Embryonic facial prominence (tissue), 1 donor: Measurements from ENCODE around the gene C1R.
"Not testable (repeated sequence)": the region's sequence is repeated elsewhere in the genome, so short reads cannot be mapped to it uniquely, and the experiment has no call there.

Experiments used
- DNase-seq: peaks from one replicate; pipeline ENCODE4 v3.0.0-alpha.2; 2016; ENCODE audit errors: extremely low spot score

Gene C1R

GRCh38 chr12:7068240-7068993 is 23.8 kb downstream of the C1R start:
- DNase-seq, result no peak

GRCh38 chr12:7067096-7067495 is 25.1 kb downstream of the C1R start:
- no peak for DNase-seq

- no peak for DNase-seq
These were observed 25.6 kb downstream of the C1R start for GRCh38 chr12:7066596-7066995.

GRCh38 chr12:7065073-7065623 is 27.1 kb downstream of the C1R start:
- DNase-seq, result no peak

- no peak for DNase-seq
These were observed 27.7 kb downstream of the C1R start for GRCh38 chr12:7064516-7064915.

GRCh38 chr12:7061596-7061995 is 30.6 kb downstream of the C1R start:
- DNase-seq, result no peak

- DNase-seq, result no peak
These were observed 31.1 kb downstream of the C1R start for GRCh38 chr12:7061138-7061537.

- peak; percentile 56 for DNase-seq
These were observed 31.8 kb downstream of the C1R start, which contains the start of gene C1S for GRCh38 chr12:7060353-7060954. C1S (plus strand) TSS chr12:7060718; CDS start chr12:7061913, 1,195 bp downstream.

- no peak for DNase-seq
These were observed 32.5 kb downstream of the C1R start for GRCh38 chr12:7059780-7060179.

- DNase-seq, result no peak
These were observed 33.3 kb downstream of the C1R start for GRCh38 chr12:7058850-7059395.

GRCh38 chr12:7058163-7058845 is 33.9 kb downstream of the C1R start:
- no peak for DNase-seq

- not testable (repeated sequence) for DNase-seq
These were observed 36.5 kb downstream of the C1R start for GRCh38 chr12:7055736-7056135.

GRCh38 chr12:7054925-7055324 is 37.3 kb downstream of the C1R start:
- DNase-seq, result no peak

GRCh38 chr12:7049973-7050372 is 42.3 kb downstream of the C1R start:
- not testable (repeated sequence) for DNase-seq

GRCh38 chr12:7049445-7049951 is 42.7 kb downstream of the C1R start:
- not testable (repeated sequence) for DNase-seq

- DNase-seq, result no peak
These were observed 44.9 kb downstream of the C1R start for GRCh38 chr12:7047306-7047705.

- DNase-seq, result no peak
These were observed 45.7 kb downstream of the C1R start for GRCh38 chr12:7046383-7047105.

- DNase-seq, result no peak
These were observed 46.3 kb downstream of the C1R start for GRCh38 chr12:7045913-7046312.

GRCh38 chr12:7042842-7043241 is 49.4 kb downstream of the C1R start:
- DNase-seq, result no peak

GRCh38 chr12:7039403-7039802 is 52.8 kb downstream of the C1R start:
- DNase-seq, result no peak

- DNase-seq, result no peak
These were observed 53.7 kb downstream of the C1R start for GRCh38 chr12:7038591-7038990.
